ENCODE measurements around the gene TCF25. TPM values are rescaled to one million over a fixed set of nuclear protein-coding genes. Genes with fewer than 3 reads are reported as not detected.

TCF25 gene
- total RNA-seq, 1 experiment from 2014 or later, result 76.6 TPM

Other genes starting within 250 kb of the TCF25 start
- gene CHMP1A, start 215.9 kb upstream of the TCF25 start, total RNA-seq (2014; rRNA removed; shearing (Covaris generic)), result 56.1 and 58.3 TPM in 2 replicates
- gene SPATA33, start 215.8 kb upstream of the TCF25 start, total RNA-seq (2014; rRNA removed; shearing (Covaris generic)), result 0.85 and 1.0 TPM in 2 replicates
- 16.6 and 18.1 TPM in 2 replicates for gene CDK10, start 186.9 kb upstream of the TCF25 start, total RNA-seq (2014; rRNA removed; shearing (Covaris generic))
- gene SPATA2L, start 171.9 kb upstream of the TCF25 start, total RNA-seq (2014; rRNA removed; shearing (Covaris generic)), result 17.3 and 20.0 TPM in 2 replicates
- 4.2 and 6.3 TPM in 2 replicates for gene VPS9D1, start 152.7 kb upstream of the TCF25 start, total RNA-seq (2014; rRNA removed; shearing (Covaris generic))
- 9.4 and 10.3 TPM in 2 replicates for gene ZNF276, start 152.1 kb upstream of the TCF25 start, total RNA-seq (2014; rRNA removed; shearing (Covaris generic))
- 12.0 and 14.5 TPM in 2 replicates for gene FANCA, start 56.9 kb upstream of the TCF25 start, total RNA-seq (2014; rRNA removed; shearing (Covaris generic))
- gene SPIRE2, start 45.1 kb upstream of the TCF25 start, total RNA-seq (2014; rRNA removed; shearing (Covaris generic)), result 19.6 and 20.2 TPM in 2 replicates
- gene MC1R, start 45.3 kb downstream of the TCF25 start, total RNA-seq (2014; rRNA removed; shearing (Covaris generic)), result 14.3 and 17.2 TPM in 2 replicates
- gene TUBB3, start 49.8 kb downstream of the TCF25 start, total RNA-seq (2014; rRNA removed; shearing (Covaris generic)), result 208 and 219 TPM in 2 replicates
- gene DEF8, start 75.2 kb downstream of the TCF25 start, total RNA-seq (2014; rRNA removed; shearing (Covaris generic)), result 77.9 and 82.0 TPM in 2 replicates
- 22.9 and 23.1 TPM in 2 replicates for gene DBNDD1, start 145.9 kb downstream of the TCF25 start, total RNA-seq (2014; rRNA removed; shearing (Covaris generic))
- gene PRDM7, start 203.7 kb downstream of the TCF25 start, total RNA-seq (2014; rRNA removed; shearing (Covaris generic)), result 4.1 and 6.2 TPM in 2 replicates

All from SK-MEL-5 (cell line).